T1000 (cell line): ENCODE data around the gene MORC1.
"Not testable (repeated sequence)": the region's sequence is repeated elsewhere in the genome, so short reads cannot be mapped to it uniquely, and the experiment has no call there.

Experiments
- DNase-seq: peaks from one replicate; lab custom pipeline; 2025; ENCODE audit warnings: mixed read lengths; lab: John Stamatoyannopoulos, UW

MORC1 gene

DNA sequence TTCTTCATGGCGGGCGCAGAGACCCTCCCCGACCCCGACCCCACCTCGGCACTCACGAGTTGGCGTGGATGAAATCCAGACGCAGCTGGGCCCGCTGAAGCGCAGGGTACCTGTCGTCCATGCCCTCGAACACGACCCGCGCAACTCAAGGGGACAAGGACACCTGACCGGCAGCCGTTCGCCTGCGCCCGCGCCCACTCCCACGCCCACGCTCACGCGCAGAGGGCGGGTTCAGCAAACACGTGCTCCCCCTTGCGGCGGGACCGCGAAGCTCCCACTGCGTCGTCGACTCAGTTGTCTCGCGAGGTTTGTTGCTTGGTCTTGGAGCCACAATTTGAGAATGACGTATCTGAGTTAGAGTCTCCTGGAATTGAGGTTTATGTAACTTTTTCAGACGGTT lies at the start of gene MORC1:
Gene MORC1, minus strand, starts transcription at position 196 of the 400 bp plus-strand sequence. Its CDS starts 75 bp downstream, at position 121.
- DNase-seq, result no peak

DNA sequence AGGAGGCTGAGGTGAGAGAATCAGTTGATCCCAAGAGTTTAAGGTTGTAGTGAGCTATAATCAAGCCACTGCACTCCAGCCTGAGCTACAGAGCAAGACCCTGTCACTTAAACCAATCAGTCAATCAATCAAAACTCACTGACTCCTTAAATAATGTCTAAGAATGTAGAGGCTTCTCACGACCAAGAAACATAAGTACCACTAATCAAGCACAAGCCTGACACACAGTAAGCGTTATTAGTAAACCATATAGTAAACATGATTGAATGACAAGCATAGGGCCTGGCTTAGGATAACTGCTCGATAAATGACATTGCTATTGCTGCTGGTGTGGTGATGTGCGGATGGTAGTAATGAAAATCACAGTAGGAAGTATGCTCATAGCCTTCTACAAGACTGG lies 48.0 kb upstream of the MORC1 start:
- no peak for DNase-seq

DNA sequence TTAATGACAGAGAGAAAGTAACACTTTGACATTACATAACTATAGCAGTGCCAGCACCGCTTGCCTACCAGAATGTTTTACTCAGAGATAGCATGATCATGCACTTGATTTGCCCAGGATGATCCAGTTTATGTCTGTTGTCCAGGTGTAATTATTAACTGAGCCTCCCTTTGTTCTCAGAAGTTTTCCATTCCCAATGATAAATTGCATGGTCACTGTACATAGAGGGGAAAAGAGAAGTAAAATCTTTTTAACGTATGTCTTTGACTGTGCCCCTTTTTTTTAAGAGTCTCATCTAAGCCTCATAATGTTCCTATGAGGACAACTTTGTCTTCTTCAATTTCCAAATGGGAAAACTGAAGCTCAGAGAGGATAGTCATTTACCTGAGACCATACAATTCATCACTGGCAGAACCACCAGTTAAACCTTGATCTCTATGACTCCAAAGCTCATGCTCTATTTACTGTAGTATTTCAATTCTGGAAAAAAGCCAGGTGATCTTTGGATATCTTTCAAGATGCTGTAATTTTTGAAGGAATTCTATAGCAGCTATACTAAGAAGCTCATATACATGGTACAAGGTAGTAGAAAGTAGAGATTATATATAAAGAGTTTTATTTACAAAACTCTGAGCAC lies 43.7 kb upstream of the MORC1 start:
- no peak for DNase-seq

- no peak for DNase-seq
Observed at GRCh38 chr3:109155828-109156227, 37.9 kb upstream of the MORC1 start.

DNA sequence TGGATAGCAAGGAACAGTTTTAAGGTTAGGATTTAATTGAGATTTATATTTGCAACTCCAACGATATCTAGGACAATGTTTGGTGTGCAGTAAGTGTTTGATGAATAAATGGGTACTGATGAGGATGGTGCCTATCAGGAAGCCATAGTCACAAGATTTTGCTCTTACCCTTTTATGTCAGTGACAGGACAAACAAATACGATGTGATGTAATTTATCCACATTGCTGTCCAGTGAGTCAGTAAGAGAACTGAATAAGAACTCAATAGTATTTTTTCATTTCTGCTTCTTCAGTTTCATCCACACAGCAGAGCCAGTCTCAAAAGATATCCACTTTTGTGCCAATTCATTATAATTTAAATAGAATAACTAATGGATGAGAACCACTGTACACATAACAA lies 37.0 kb upstream of the MORC1 start:
- DNase-seq, result no peak

- no peak for DNase-seq
Observed at GRCh38 chr3:109152320-109152719, 34.4 kb upstream of the MORC1 start.

DNA sequence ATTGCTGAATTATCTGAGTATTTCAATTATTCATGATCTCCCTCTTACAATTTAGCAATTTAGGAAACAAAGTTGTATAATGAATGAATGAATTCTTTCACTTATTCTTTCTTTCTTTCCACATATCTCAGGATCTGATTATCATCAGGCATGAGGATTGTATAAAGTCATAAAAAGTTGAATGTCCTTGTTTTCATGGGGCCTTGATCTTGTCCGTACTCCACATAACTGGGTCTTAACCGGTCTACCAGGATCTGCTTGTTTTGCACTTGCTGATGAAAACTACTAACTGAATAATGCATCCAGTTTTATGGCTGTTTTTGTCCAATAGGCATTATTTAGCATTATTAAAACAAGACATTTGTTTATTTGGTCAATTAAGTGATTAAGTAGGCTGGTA lies 31.1 kb upstream of the MORC1 start:
- DNase-seq, result no peak

- DNase-seq, result no peak
Observed at GRCh38 chr3:109143646-109144045, 25.7 kb upstream of the MORC1 start.

DNA sequence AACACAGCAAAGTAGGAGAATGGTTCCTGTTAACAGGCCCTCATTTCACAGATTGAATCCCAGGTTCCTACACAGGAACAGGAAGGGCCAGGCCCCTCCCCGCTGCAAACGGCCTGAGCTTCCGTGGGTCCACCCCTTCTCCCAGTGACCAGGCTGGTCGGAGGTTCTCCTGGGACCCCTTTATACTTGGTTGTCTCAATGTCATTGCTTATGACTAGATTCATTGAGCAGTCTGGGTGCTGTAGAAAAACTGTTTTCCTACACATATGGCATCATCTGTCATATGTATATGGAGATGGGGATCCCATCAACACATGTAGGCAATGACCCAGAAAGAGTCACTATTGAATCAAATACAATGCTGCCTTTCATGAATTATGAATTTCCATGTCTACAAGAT lies 22.4 kb upstream of the MORC1 start:
- no peak for DNase-seq

- DNase-seq, result no peak
Observed at GRCh38 chr3:109137761-109138160, 19.8 kb upstream of the MORC1 start.

- no peak for DNase-seq
Observed at GRCh38 chr3:109136523-109136922, 18.6 kb upstream of the MORC1 start, which contains the start of gene C3orf85. Gene C3orf85 (plus strand): TSS chr3:109136719. CDS start chr3:109136848, 129 bp downstream.

DNA sequence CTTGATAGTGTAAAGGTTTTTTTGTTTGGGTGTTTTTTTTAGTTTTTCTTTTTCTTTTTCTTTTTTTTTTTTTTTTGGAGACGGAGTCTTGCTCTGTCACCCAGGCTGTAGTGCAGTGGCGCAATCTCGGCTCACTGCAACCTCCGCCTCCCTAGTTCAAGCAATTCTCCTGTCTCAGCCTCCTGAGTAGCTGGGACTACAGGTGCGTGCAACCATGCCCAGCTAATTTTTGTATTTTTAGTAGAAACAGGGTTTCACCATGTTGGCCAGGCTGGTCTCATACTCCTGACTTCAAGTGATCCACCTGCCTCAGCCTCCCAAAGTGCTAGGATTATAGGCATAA lies 15.5 kb upstream of the MORC1 start:
- not testable (repeated sequence) for DNase-seq

DNA sequence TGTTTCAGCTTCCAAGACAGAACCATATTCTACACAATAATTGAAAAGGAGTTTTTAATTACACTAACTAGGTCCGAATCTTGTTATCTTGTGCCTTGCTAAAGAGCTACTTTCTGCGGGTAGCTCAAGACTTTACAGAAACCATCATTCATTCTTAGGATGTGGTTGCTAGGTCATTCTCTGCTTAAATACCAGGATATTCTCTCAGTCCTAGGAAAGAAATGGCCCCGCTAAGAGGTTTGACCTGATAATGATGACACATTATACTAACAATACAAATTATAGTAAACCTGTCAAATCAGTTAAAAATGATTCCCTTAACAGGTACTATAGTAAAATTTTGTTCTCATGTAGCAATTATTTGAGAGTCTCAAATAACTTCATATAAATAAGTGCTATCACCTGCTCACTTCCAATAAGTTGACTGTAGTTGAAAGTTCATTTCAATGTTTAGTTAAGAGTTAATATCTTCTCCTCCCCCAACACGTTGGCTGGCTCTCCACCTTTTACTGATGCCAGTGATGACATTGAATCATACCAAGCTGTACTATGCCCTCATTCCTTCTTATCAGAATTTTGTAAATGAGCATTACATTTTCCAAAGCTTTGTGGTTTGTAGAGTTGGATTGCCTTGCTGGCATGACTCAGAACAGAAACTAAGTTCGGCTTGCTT lies 15.0 kb upstream of the MORC1 start:
- no peak for DNase-seq

GRCh38 chr3:109131276-109131675 lies 13.3 kb upstream of the MORC1 start:
- DNase-seq, result no peak

DNA sequence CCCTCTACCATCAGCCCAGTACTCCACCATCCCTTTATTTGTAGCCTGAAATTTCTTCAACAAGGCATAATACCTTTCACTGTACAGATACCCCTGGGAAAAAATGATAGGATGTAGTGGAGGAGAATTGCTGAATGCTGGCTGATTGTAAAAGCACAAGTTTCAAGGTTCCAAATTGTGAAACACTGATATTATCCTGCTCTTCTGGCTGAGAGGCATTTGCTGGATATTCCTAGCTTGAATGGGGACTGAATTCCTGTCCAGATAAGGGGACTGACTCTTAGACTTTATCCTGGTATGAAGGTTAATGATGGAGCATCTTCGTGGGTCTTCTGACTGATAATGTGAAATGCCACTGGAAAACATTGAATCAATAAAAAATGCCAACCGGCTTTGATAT lies 9.6 kb upstream of the MORC1 start:
- DNase-seq, result no peak

GRCh38 chr3:109125902-109126301 lies 8.0 kb upstream of the MORC1 start:
- DNase-seq, result no peak

- DNase-seq, result no peak
Observed at GRCh38 chr3:109122690-109123089, 4.8 kb upstream of the MORC1 start.

DNA sequence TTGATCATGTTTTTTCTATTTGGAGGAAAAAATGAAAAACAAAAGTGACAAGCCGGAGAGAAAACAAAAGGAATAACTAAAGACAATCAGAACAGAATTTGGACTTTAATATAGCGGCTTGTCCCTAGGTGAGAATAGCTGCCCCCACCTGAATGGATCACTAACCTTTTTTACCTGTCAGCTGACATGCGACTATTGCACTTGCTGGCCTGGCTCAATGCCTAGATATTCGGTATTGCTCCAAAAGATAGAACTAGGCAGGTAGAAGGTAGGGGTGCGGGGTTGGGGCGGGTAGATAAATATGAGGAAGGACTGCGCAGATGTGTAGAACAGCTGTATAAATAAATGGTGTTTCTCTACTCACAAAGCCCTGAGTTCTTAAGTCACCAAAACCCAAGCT lies 650 bp upstream of the MORC1 start:
- DNase-seq, result no peak

- no peak for DNase-seq
Observed at GRCh38 chr3:109116031-109116430, 1.9 kb downstream of the MORC1 start.

- no peak for DNase-seq
Observed at GRCh38 chr3:109115451-109115850, 2.5 kb downstream of the MORC1 start.

GRCh38 chr3:109114746-109115145 lies 3.2 kb downstream of the MORC1 start:
- no peak for DNase-seq

GRCh38 chr3:109112946-109113760 lies 4.8 kb downstream of the MORC1 start:
- DNase-seq, result no peak

DNA sequence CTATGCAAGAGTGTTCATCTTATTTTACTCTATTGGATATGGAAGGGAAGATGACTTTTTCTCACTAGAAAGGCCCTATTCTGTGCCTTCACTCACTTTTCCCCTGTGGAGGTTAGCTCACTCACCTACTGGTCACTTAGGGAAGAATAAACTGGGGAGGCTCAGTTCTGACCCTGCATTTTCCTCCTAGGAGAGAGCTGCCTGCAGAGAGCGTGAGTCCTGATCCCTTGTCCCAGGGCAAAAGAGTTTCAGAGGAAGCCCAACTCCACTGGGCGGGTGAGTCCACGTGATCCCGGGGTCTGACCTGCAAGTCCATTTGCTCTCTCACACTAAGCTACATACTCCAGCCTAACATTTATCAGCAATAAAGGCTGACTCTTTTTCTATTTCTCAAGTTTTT lies 8.4 kb downstream of the MORC1 start:
- DNase-seq, result no peak
